ENCODE results near the gene TBC1D23. TPM values are rescaled to one million over a fixed set of nuclear protein-coding genes. Genes with fewer than 3 reads are reported as not detected.
"Not testable (repeated sequence)": the region's sequence is repeated elsewhere in the genome, so short reads cannot be mapped to it uniquely, and the experiment has no call there.

The TBC1D23 gene
- total and polyA plus RNA-seq, 9 donors: 20.1 to 52.7 (median 36.9) TPM

DNA sequence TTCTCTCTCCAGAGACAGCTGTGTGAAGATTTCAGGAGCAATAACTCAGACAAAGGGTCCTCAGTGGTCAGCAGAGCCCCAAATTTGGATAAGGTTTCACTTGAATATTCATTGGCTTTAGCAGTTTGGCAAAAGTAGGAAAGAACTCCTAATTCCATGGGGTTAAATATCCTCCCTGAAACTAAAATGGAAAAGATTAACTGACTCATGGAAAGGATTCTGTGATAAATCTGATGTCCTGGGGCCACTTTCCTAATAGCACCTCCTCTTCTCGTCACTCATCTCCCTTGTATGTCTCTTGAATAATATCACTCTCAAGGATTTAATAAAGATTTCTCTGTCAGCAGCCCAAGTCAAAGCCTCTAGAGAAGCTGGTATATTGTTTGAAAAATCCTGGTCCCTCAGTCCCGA is 33.3 kb upstream of the TBC1D23 start:
- intact Hi-C loops (cut with DNase I): no loop called here
- Histone ChIP-seq H3K4me1 (ENCODE audit: insufficient read depth) (no peaks in the 10 kb centered on the region), H3K4me3 (no peak overlapping the region), H3K9me3 (no peaks in the 10 kb centered on the region), H3K36me3 (no peaks in the 10 kb centered on the region), H3K27ac (no peak overlapping the region), H3K27me3 (no peaks in the 10 kb centered on the region)
- WGBS, 3 donors: 86 to 94% (median 91%) methylated on average over 2 of the region's 2 CpGs
- TF ChIP-seq CTCF (IDR thresholded peaks at IDR 0.05): no peak
- no peak for TF ChIP-seq POLR2A (IDR thresholded peaks at IDR 0.05)
- no peak for TF ChIP-seq EP300 (IDR thresholded peaks at IDR 0.05)
- DNase-seq: no peak

- intact Hi-C loops (cut with DNase I): no loop called here
- 88 to 93% (median 90%) methylated on average over 1 of the region's 1 CpG for WGBS, 3 donors
- no peaks in the 10 kb centered on the region for H3K36me3 ChIP-seq
- no peaks in the 10 kb centered on the region for H3K4me1 ChIP-seq (ENCODE audit: insufficient read depth)
- no peak for DNase-seq
- H3K27me3 ChIP-seq: no peaks in the 10 kb centered on the region
- no peaks in the 10 kb centered on the region for H3K9me3 ChIP-seq
- H3K4me3 ChIP-seq: no peak overlapping the region
- no peak overlapping the region for H3K27ac ChIP-seq
- TF ChIP-seq EP300 (IDR thresholded peaks at IDR 0.05): no peak
- TF ChIP-seq POLR2A (IDR thresholded peaks at IDR 0.05): no peak
- TF ChIP-seq CTCF (IDR thresholded peaks at IDR 0.05): no peak
These were observed 32.5 kb upstream of the TBC1D23 start for GRCh38 chr3:100228247-100228646.

GRCh38 chr3:100229188-100229587 is 31.6 kb upstream of the TBC1D23 start:
- H3K4me3 ChIP-seq; H3K36me3 ChIP-seq; H3K27ac ChIP-seq; intact Hi-C loops (cut with DNase I); H3K4me1 ChIP-seq (ENCODE audit: insufficient read depth); H3K27me3 ChIP-seq; H3K9me3 ChIP-seq; DNase-seq: not testable (repeated sequence)
- WGBS, 3 donors: 89 to 92% (median 92%) methylated on average over 3 of the region's 3 CpGs

GRCh38 chr3:100230710-100231109 is 30.1 kb upstream of the TBC1D23 start:
- DNase-seq: no peak
- H3K27ac ChIP-seq: no peak overlapping the region
- 95 to 98% (median 95%) methylated on average over 3 of the region's 3 CpGs for WGBS, 3 donors
- no peaks in the 10 kb centered on the region for H3K36me3 ChIP-seq
- H3K4me1 ChIP-seq (ENCODE audit: insufficient read depth): no peaks in the 10 kb centered on the region
- H3K9me3 ChIP-seq: no peaks in the 10 kb centered on the region
- intact Hi-C loops (cut with DNase I): loop anchor here in 1 of 4 donors (10.0 kb wide), 1 partner anchor 46 kb away; no protein-coding TSS in a partner anchor
- H3K4me3 ChIP-seq: no peak overlapping the region
- H3K27me3 ChIP-seq: no peaks in the 10 kb centered on the region
- TF ChIP-seq CTCF (IDR thresholded peaks at IDR 0.05) (no peak), EP300 (IDR thresholded peaks at IDR 0.05) (no peak), POLR2A (IDR thresholded peaks at IDR 0.05) (no peak)

GRCh38 chr3:100231668-100232067 is 29.1 kb upstream of the TBC1D23 start:
- Histone ChIP-seq H3K9me3 (no peaks in the 10 kb centered on the region), H3K4me1 (ENCODE audit: insufficient read depth) (no peaks in the 10 kb centered on the region), H3K27me3 (no peaks in the 10 kb centered on the region), H3K36me3 (no peaks in the 10 kb centered on the region), H3K4me3 (no peak overlapping the region), H3K27ac (no peak overlapping the region)
- no peak for TF ChIP-seq POLR2A (IDR thresholded peaks at IDR 0.05)
- TF ChIP-seq EP300 (IDR thresholded peaks at IDR 0.05): no peak
- no peak for TF ChIP-seq CTCF (IDR thresholded peaks at IDR 0.05)
- no peak for DNase-seq
- intact Hi-C loops (cut with DNase I): loop anchor here in 1 of 4 donors (10.0 kb wide), 1 partner anchor 47 kb away; no protein-coding TSS in a partner anchor
- WGBS, 3 donors: 92 to 96% (median 92%) methylated on average over 2 of the region's 2 CpGs
